Left ventricle myocardium superior (tissue), 1 donor: Measurements from ENCODE around the gene UVSSA. TPM values are rescaled to one million over a fixed set of nuclear protein-coding genes. Genes with fewer than 3 reads are reported as not detected.

Experiments
- ATAC-seq: fragments of 200-7000 bp; cut with Tn5 transposase; one replicate; pipeline ENCODE4 v1.9.1; 2020; ENCODE audit warnings: mild to moderate bottlenecking, moderate library complexity
- DNase-seq: peaks from one replicate; pipeline ENCODE4 v3.0.0-alpha.2; 2020
- intact Hi-C: fragments of 100-400 bp; cut with micrococcal nuclease; formaldehyde crosslinking; loops from one replicate; pipeline ENCODE4 v1.11.0; 2022
- total RNA-seq: library from RNA; stranded (reverse); fragmentation: NEBNext Ultra II Directional; extraction: Animal tissue kit (Norgen Biotek cat#: 25700); gene quantifications from one replicate; pipeline ENCODE4 v1.2.1, GENCODE V29; 2021
- donor health status: DM: no; HTN: yes; CAD: no; lungs with severe emphysema.

Gene UVSSA
- total RNA-seq, 1 donor from 2014 or later, result 5.9 TPM

- ATAC-seq (no peak), DNase-seq (peak; percentile 8)
- intact Hi-C loops, result no loop called here
Observed at GRCh38 chr4:1400831-1401408, 53.9 kb downstream of the UVSSA start.

- DNase-seq (peak; percentile 22), ATAC-seq (no peak)
- intact Hi-C loops, result no loop called here
Observed at GRCh38 chr4:1401409-1402020, 54.5 kb downstream of the UVSSA start.

GRCh38 chr4:1402021-1402515, 55.1 kb downstream of the UVSSA start:
- ATAC-seq (no peak), DNase-seq (no peak)
- intact Hi-C loops, result no loop called here

DNA sequence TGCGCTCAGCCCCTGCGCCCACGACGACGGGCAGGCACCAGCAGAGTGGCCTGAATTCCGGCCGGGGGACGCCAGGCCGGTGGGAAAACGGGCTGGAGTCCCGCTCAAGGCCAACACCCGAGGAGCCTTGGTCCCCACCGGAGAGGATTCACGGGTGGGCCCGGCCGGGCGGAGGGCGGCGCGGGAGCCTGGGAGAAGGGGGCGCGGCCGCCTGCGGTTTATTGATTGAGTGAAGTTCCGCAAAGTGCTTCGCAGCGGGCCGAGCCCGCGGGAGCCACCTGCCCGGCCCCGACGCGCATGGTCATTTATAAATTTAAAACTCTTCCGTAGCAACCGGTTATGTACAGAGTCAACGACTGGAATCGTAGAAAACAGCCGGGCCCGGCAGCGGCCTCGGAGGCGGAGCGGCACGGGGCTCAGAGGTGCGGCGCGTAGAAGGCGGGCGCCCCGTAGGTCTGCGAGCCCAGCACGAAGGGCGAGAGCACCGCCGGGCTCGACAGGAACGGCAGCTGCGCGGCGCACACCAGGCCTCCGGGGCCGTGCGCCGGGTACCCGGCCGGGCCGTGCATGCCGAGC, 55.6 kb downstream of the UVSSA start:
- ATAC-seq (no peak), DNase-seq (no peak)
- intact Hi-C loops, result no loop called here

DNA sequence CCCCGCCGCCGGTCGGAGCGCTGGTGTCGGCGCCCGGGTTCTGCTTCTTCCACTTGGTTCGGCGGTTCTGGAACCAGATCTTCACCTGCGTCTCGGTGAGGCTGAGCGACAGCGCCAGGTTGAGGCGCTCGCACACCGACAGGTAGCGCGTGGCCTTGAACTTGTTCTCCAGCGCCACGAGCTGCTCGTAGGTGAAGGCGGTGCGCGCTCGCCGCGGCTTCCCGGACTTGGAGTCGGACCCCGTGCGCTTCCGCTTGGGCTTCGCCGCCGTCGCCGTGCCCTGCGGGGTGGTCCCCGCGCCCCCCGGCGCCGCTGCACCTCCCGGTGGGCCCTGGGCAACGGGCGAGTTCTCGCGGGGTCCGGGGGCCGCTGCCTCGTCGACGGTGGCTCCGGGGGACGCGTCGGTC, 56.2 kb downstream of the UVSSA start:
- intact Hi-C loops, result no loop called here
- DNase-seq (no peak), ATAC-seq (no peak)

DNA sequence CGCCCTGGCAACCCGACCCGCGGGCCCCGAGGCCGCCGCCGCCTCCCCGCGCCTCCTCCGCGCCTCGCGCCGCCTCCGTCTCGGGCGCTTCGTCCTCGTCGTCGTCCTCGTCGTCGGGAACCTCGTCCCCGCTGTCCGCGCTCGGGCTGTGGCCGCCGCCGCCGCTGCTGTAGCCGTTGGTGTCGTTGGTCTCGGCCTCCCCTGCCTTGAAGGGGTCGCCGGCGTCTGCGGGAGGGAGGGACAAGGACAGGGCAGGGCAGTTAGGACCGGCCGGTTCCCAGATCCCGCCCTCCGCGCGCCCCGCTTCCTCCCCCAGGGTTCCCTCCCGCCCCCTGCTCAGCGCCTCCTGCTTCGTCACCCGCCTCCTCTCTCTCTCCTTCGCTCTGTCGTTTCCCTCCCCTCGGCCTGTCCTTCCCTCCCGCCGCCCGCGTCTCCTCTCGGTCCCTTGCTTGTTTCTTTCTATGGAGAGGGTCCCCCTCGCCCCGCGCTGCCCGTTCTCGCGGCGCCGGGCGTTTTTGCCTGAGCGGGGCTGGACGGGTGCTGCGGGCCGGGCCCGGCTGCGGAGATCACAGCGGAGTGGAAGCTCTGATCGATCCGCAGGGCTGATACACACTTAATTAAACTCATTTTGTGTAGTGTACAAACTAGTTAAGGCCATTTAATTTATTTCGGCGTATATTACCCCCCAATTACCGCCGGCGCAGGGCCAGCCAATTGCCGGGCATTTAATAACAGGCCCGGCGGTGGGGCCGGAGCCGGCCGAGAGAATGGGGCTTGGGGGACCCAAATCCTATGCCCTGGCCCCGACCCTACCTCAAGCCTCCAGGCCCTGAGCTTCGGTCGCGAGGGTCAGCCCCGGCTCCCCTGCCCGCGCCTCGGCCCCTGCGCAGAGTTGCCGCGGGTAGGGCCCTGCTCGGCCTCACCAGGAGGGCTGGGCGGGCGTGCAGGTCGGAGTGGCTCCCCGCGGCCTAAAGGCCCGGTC, 56.9 kb downstream of the UVSSA start:
- intact Hi-C loops, result no loop called here
- no peak for ATAC-seq
- no peak for DNase-seq

DNA sequence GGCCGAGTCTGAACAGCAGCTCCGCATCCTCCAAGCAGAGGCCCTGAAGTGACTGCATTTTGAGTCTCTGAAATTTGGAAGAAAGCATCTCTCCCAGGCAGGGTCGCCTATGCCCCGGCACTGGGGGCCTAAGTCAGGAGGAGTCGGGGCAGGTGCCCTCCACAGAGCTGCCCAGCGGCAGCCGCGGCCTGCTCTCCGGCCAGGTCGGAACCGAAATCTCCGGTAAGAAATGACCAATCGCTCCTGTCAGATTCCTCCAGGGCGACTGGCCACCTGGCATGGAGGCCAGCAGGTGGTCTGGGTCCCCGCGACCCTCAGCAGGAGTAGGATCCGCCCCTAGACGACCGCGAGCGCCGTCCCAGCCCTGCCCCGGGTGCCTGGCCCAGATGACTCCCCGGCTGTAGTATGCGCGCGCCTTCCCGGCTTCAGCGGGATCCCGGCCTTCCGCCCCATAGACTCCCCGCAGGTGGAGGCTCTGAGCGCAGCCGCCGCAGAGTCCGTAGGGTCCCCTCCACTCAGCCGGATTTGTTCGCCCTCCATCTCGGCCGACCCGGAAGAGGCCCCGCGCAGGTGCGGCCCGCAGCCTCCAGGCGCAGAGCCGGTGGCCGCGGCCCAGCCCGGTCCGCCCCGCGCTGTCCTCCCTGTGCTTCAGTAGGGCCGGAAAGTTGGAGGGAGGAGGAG, 57.7 kb downstream of the UVSSA start:
- no peak for DNase-seq
- intact Hi-C loops, result no loop called here

DNA sequence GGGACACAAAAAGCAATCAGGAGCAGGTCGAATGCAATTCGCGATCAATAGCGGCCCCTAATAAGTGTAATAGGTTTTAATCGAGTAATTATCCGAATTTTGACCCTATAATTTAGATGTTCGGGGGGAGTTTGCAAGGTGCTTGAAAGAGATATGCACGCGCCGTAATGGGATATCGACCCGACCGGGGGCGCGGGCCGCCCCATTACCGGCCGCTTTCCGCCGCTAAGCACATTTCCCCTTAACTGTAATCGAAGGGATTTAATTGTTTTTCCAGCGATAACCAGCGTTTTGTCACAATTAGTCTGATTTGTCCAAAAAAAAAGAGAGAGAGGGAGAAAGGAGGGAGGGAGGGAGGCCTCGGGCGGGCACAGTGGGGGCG, 58.2 kb downstream of the UVSSA start:
- intact Hi-C loops, result no loop called here
- no peak for ATAC-seq
- DNase-seq, result no peak

More for the DNA sequence above, 57.7 kb downstream of the UVSSA start:
- ATAC-seq, result no peak

- DNase-seq (no peak), ATAC-seq (no peak)
- intact Hi-C loops, result no loop called here
Observed at GRCh38 chr4:1405636-1406393, 58.8 kb downstream of the UVSSA start.

- ATAC-seq (no peak), DNase-seq (no peak)
- intact Hi-C loops, result no loop called here
Observed at GRCh38 chr4:1406394-1406980, 59.5 kb downstream of the UVSSA start, which contains the start of gene NKX1-1. NKX1-1 (minus strand) TSS chr4:1406442; CDS start chr4:1406442, 0 bp downstream.

- intact Hi-C loops, result no loop called here
- ATAC-seq (no peak), DNase-seq (no peak)
Observed at GRCh38 chr4:1406981-1407656, 60.1 kb downstream of the UVSSA start.

DNA sequence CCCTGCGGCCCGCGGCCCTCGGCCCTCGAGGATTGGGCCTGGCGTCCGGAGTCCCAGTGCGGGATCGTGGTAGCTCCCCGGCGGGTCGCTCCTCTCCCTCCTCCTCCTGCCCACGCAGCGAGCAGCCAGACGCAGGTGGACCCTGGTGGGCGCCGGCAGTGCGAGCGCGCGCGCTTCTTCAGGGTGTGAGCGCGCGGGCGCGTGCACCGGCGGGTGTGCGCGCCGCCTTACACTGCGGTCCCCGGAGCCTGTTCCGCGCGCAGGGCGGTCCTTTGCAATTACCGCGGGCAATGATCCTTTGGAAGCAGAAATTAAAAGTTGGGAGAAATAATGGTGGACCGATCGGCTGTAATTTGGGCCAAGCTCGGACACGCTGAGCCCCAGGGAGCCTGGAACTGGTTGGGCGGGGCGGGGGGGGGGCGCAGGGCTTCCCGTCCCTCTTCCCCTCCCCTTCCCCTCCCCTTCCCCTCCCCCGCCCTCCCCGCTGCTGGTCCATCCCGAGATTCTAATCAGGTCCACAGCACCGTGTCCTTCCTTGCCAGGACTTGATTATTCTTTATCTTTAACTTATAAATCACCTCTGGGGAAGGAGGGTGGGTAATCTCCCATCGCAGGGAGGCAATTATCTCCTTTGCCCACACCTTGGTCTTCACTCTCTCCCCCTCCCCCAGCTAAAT, 60.8 kb downstream of the UVSSA start:
- ATAC-seq, result no peak
- no peak for DNase-seq
- intact Hi-C loops, result no loop called here

DNA sequence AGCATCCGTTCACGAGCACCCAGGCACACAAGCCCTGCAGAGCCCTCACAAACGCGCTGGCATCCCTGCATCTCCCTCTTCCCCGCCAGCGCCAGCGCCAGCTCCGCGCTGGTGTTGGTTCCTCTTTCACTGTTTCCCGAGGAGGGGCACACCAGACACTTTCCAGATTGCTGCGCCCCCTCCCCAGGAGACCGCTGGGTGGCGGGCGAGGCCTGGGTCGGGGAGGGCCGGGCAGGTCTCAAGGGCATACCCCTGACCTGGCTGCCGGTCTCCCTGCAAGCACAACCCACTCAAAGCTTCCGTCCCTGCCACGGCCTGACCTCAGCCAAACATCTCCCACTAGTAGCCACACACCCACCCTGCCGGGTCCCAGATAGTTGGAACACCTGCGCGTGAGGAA, 61.4 kb downstream of the UVSSA start:
- DNase-seq (no peak), ATAC-seq (no peak)
- intact Hi-C loops, result no loop called here

- DNase-seq, result no peak
- intact Hi-C loops, result no loop called here
- no peak for ATAC-seq
Observed at GRCh38 chr4:1409079-1409478, 62.1 kb downstream of the UVSSA start.

GRCh38 chr4:1409491-1410425, 62.8 kb downstream of the UVSSA start:
- ATAC-seq (no peak), DNase-seq (no peak)
- intact Hi-C loops, result no loop called here
